ENCODE results near the gene RAD51B. TPM values are rescaled to one million over a fixed set of nuclear protein-coding genes. Genes with fewer than 3 reads are reported as not detected.

RAD51B gene
- total and polyA plus RNA-seq, 2 of the 13 experiments (the other 11 are each of a cell fraction or from before 2014, with no cell fraction given): 7.0 to 9.5 TPM

GRCh38 chr14:68758301-68758700 lies 938.7 kb downstream of the RAD51B start (continued):
- no peak for TF ChIP-seq ZNF280D (CRISPR knock-in tag; IDR thresholded peaks at IDR 0.05)
- no peak for TF ChIP-seq ZBTB3 (CRISPR knock-in tag; IDR thresholded peaks at IDR 0.05; ENCODE audit: borderline replicate concordance, low read depth)
- TF ChIP-seq ARID5B (CRISPR knock-in tag; IDR thresholded peaks at IDR 0.05): no peak
- TF ChIP-seq ATAD3A (CRISPR knock-in tag; IDR thresholded peaks at IDR 0.05): no peak
- TF ChIP-seq ZNF20 (CRISPR knock-in tag; IDR thresholded peaks at IDR 0.05): no peak
- no peak for TF ChIP-seq HOXA7 (CRISPR knock-in tag; IDR thresholded peaks at IDR 0.05)
- TF ChIP-seq FOXP4 (CRISPR knock-in tag; IDR thresholded peaks at IDR 0.05): no peak
- no peak for TF ChIP-seq LBX2 (CRISPR knock-in tag; IDR thresholded peaks at IDR 0.05; ENCODE audit: borderline replicate concordance)
- TF ChIP-seq ATF2 (CRISPR knock-in tag; IDR thresholded peaks at IDR 0.05): no peak

All from HepG2 (cell line).